HPDE6-E6E7 (cell line): Measurements from ENCODE around the gene POC1A.

Source experiments
- DNase-seq: peaks from one replicate; pipeline ENCODE4 v3.0.0; 2011; ENCODE audit warnings: missing footprints; ENCODE audit errors: extremely low spot score

Gene POC1A

DNA sequence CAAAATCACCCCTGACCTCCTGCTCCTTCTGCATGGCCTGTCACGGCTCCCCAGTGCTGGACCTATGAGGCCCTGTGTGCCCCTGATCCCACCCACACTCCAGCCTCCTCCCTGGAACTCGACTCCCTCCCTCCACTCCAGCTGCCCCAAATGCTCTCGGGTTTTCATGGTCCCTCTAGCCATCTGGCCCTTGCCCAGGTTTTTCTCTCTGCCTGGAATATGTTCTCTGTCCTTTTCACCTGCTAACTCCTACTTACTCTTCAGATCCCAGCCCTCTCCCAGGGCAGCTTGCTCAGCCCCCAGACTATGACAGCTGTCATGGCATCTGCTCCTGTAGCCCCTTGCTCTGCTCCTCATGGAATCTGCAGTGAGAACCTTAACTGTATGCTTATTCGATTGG, 128.2 kb downstream of the POC1A start:
- DNase-seq, result no peak

DNA sequence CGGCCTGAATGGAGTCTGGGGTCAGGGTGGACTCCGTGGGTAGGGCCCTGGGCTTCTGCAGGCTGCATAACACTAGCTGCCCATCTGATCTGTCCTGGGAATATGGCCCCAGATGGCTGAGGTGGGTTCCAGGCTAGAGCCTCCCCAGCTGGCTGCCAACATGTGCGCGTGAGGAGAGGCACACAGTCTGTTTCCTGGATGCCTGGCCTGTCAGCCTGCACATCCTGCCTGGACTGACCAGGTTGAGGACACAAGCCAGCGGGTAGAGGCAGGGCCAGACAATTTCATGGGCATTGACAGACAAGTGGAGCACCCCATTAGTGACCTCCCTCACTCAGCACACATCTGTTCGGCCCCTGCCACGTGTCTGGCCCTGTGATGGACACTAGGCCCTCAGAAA, 128.8 kb downstream of the POC1A start:
- DNase-seq, result no peak
